Transverse colon (tissue), 4 donors: ENCODE data around the gene FST.

Experiments used
- CTCF ChIP-seq, 5 experiments: fragments of 200-600 bp in 3 of 5; fragments of 450-650 bp in 2 of 5; sonication (generic) in 3 of 5; IDR thresholded peaks; 1 replicate in 2 of 5; 2 replicates in 3 of 5; pipeline ENCODE4 v1.5.1; 2016 to 2017; ENCODE audit warnings: antibody characterized with exemption in 5 of 5, inconsistent platforms in 3 of 5, mild to moderate bottlenecking in 2 of 5, moderate library complexity in 1 of 5
- EP300 ChIP-seq: sonication (generic); formaldehyde crosslinking; IDR thresholded peaks from one replicate; pipeline ENCODE4 v1.6.1; 2017; ENCODE audit warnings: antibody characterized with exemption, low read depth
- POLR2A ChIP-seq: fragments of 450-650 bp; IDR thresholded peaks from one replicate; pipeline ENCODE4 v1.6.1; 2016; ENCODE audit warnings: antibody characterized with exemption, mild to moderate bottlenecking, moderate library complexity
- POLR2AphosphoS5 ChIP-seq, 3 donors: sonication (generic); formaldehyde crosslinking; IDR thresholded peaks; one replicate each; pipeline ENCODE4 v1.6.1; 2016; ENCODE audit warnings: antibody characterized with exemption in 3 of 3

- no peak for TF ChIP-seq POLR2A
- TF ChIP-seq CTCF (IDR thresholded peaks at IDR 0.05): no peak
- TF ChIP-seq EP300: no peak
- TF ChIP-seq POLR2AphosphoS5 (IDR thresholded peaks at IDR 0.05): no peak
Observed at GRCh38 chr5:53472720-53473510, 7.5 kb upstream of the FST start.
